GM23248 (cell line): ENCODE measurements around the gene SETD7.

Experiments used
- EZH2 ChIP-seq: fragments of 200-600 bp; sonication (generic); IDR thresholded peaks from 2 replicates; pipeline ENCODE4 v1.6.1; 2018; ENCODE audit warnings: antibody characterized with exemption, mild to moderate bottlenecking; ENCODE audit not compliant: insufficient read depth, poor library complexity, severe bottlenecking
- EZH2phosphoT487 ChIP-seq: fragments of 200-600 bp; sonication (generic); IDR thresholded peaks from 2 replicates; pipeline ENCODE4 v1.6.1; 2018; ENCODE audit warnings: antibody characterized with exemption, moderate library complexity, mild to moderate bottlenecking, low read depth; ENCODE audit not compliant: insufficient read depth

DNA sequence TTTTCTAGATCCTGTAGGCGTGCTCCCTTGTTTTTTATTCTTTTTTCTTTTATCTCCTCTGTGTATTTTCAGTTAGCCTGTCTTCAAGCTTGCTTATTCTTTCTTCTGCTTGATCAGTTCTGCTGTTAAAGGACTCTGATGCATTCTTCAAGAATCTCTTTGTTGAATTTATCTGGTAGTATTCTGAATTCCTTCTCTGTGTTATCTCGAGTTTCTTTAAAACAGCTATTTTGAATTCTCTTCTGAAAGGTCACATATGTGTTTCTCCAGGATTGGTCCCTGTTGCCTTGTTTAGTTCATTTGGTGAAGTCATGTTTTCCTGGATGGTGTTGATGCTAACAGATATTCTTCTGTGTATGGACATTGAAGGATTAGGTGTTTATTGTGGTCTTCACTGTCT, 86.8 kb downstream of the SETD7 start:
- TF ChIP-seq EZH2phosphoT487 (no peak), EZH2 (no peak)
